ENCODE results near the gene TP53I11. TPM values are rescaled to one million over a fixed set of nuclear protein-coding genes. Genes with fewer than 3 reads are reported as not detected.
A peak's percentile ranks its signal among the peaks of the same experiment; 100 is the strongest.

The TP53I11 gene
- total RNA-seq, 2 experiments from 2014 or later = 0.67 to 1.4 TPM

GRCh38 chr11:44939673-44940395 lies 10.8 kb downstream of the TP53I11 start:
- POLR2A ChIA-PET = no interaction called here
- CTCF ChIA-PET = interaction anchor here (2.3 to 24.5 kb wide), 2 partner anchors 12 to 164 kb away, joined by 8 to 441 read pairs; no protein-coding TSS in a partner anchor
- Mint-ChIP-seq H3K4me3 (no peak overlapping the region), H3K27ac (no peak overlapping the region), H3K27me3 (no peaks in the 10 kb centered on the region), H3K4me1 (peaks cover 8% of the 10 kb centered on the region), H3K9me3 (no peaks in the 10 kb centered on the region), H3K36me3 (ENCODE audit: low read depth) (no peaks in the 10 kb centered on the region)
- no peak for DNase-seq

GRCh38 chr11:44938066-44938691 lies 12.5 kb downstream of the TP53I11 start:
- POLR2A ChIA-PET = no interaction called here
- no peaks in the 10 kb centered on the region for H3K36me3 Mint-ChIP-seq (ENCODE audit: low read depth)
- H3K4me1 Mint-ChIP-seq = peaks cover 3% of the 10 kb centered on the region
- H3K27me3 Mint-ChIP-seq = no peaks in the 10 kb centered on the region
- CTCF ChIA-PET = interaction anchor here (0.6 to 24.5 kb wide), 4 partner anchors 8 to 400 kb away, joined by 3 to 441 read pairs (median 33); no protein-coding TSS in a partner anchor
- no peak overlapping the region for H3K27ac Mint-ChIP-seq
- no peak overlapping the region for H3K4me3 Mint-ChIP-seq
- no peaks in the 10 kb centered on the region for H3K9me3 Mint-ChIP-seq
- DNase-seq = no peak

GRCh38 chr11:44936951-44937543 lies 13.6 kb downstream of the TP53I11 start:
- no peak for DNase-seq
- Mint-ChIP-seq H3K4me3 (no peak overlapping the region), H3K27me3 (no peaks in the 10 kb centered on the region), H3K9me3 (no peaks in the 10 kb centered on the region), H3K4me1 (no peaks in the 10 kb centered on the region), H3K27ac (no peak overlapping the region), H3K36me3 (ENCODE audit: low read depth) (no peaks in the 10 kb centered on the region)
- CTCF ChIA-PET = interaction anchor here (1.0 to 24.5 kb wide), 14 partner anchors 9 to 405 kb away, joined by 3 to 441 read pairs (median 4); partner anchors contain the start of gene SYT13
- POLR2A ChIA-PET = no interaction called here

GRCh38 chr11:44936525-44936924 lies 14.2 kb downstream of the TP53I11 start:
- peak; percentile 82 for DNase-seq
- H3K27ac Mint-ChIP-seq = no peak overlapping the region
- no peaks in the 10 kb centered on the region for H3K36me3 Mint-ChIP-seq (ENCODE audit: low read depth)
- H3K27me3 Mint-ChIP-seq = no peaks in the 10 kb centered on the region
- CTCF ChIA-PET = interaction anchor here (0.6 to 24.5 kb wide), 22 partner anchors 9 to 405 kb away, joined by 3 to 441 read pairs (median 3); partner anchors contain the start of gene SYT13
- POLR2A ChIA-PET = no interaction called here
- H3K4me3 Mint-ChIP-seq = no peak overlapping the region
- H3K4me1 Mint-ChIP-seq = no peaks in the 10 kb centered on the region
- no peaks in the 10 kb centered on the region for H3K9me3 Mint-ChIP-seq

- Mint-ChIP-seq H3K36me3 (ENCODE audit: low read depth) (no peaks in the 10 kb centered on the region), H3K27ac (no peak overlapping the region), H3K4me3 (no peak overlapping the region), H3K9me3 (no peaks in the 10 kb centered on the region), H3K4me1 (no peaks in the 10 kb centered on the region), H3K27me3 (no peaks in the 10 kb centered on the region)
- ChIA-PET POLR2A (no interaction called here), CTCF (interaction anchor here (24.5 kb wide), 1 partner anchor 169 kb away, joined by 441 read pairs; no protein-coding TSS in a partner anchor)
- no peak for DNase-seq
Measured at GRCh38 chr11:44934735-44935250, 15.9 kb downstream of the TP53I11 start.

GRCh38 chr11:44934110-44934509 lies 16.6 kb downstream of the TP53I11 start:
- no peak for DNase-seq
- POLR2A ChIA-PET = no interaction called here
- Mint-ChIP-seq H3K27ac (no peak overlapping the region), H3K4me3 (no peak overlapping the region), H3K9me3 (no peaks in the 10 kb centered on the region), H3K27me3 (no peaks in the 10 kb centered on the region), H3K4me1 (no peaks in the 10 kb centered on the region), H3K36me3 (ENCODE audit: low read depth) (no peaks in the 10 kb centered on the region)
- CTCF ChIA-PET = interaction anchor here (24.5 kb wide), 1 partner anchor 169 kb away, joined by 441 read pairs; no protein-coding TSS in a partner anchor

- Mint-ChIP-seq H3K27ac (no peak overlapping the region), H3K4me3 (no peak overlapping the region), H3K9me3 (no peaks in the 10 kb centered on the region), H3K4me1 (no peaks in the 10 kb centered on the region), H3K27me3 (no peaks in the 10 kb centered on the region), H3K36me3 (ENCODE audit: low read depth) (no peaks in the 10 kb centered on the region)
- CTCF ChIA-PET = interaction anchor here (1.2 to 24.5 kb wide), 3 partner anchors 14 to 172 kb away, joined by 3 to 441 read pairs (median 4); no protein-coding TSS in a partner anchor
- no peak for DNase-seq
- POLR2A ChIA-PET = interaction anchor here (0.6 kb wide), 1 partner anchor 664 kb away, joined by 3 read pairs; no protein-coding TSS in a partner anchor
Measured at GRCh38 chr11:44931466-44931865, 19.2 kb downstream of the TP53I11 start.

GRCh38 chr11:44930588-44931302 lies 19.9 kb downstream of the TP53I11 start:
- CTCF ChIA-PET = interaction anchor here (0.7 to 24.5 kb wide), 6 partner anchors 15 to 211 kb away, joined by 3 to 441 read pairs (median 3); no protein-coding TSS in a partner anchor
- POLR2A ChIA-PET = interaction anchor here (0.6 kb wide), 1 partner anchor 663 kb away, joined by 3 read pairs; no protein-coding TSS in a partner anchor
- Mint-ChIP-seq H3K4me1 (no peaks in the 10 kb centered on the region), H3K9me3 (no peaks in the 10 kb centered on the region), H3K27ac (no peak overlapping the region), H3K4me3 (no peak overlapping the region), H3K27me3 (no peaks in the 10 kb centered on the region), H3K36me3 (ENCODE audit: low read depth) (no peaks in the 10 kb centered on the region)
- no peak for DNase-seq

GRCh38 chr11:44928816-44929215 lies 21.9 kb downstream of the TP53I11 start:
- Mint-ChIP-seq H3K4me1 (no peaks in the 10 kb centered on the region), H3K36me3 (ENCODE audit: low read depth) (no peaks in the 10 kb centered on the region), H3K27me3 (no peaks in the 10 kb centered on the region), H3K27ac (no peak overlapping the region), H3K4me3 (no peak overlapping the region), H3K9me3 (no peaks in the 10 kb centered on the region)
- ChIA-PET POLR2A (no interaction called here), CTCF (interaction anchor here (0.5 to 24.5 kb wide), 5 partner anchors 8 to 1023 kb away, joined by 3 to 441 read pairs (median 5); no protein-coding TSS in a partner anchor)
- no peak for DNase-seq

GRCh38 chr11:44928144-44928543 lies 22.5 kb downstream of the TP53I11 start:
- CTCF ChIA-PET = interaction anchor here (0.5 to 24.5 kb wide), 7 partner anchors 9 to 1023 kb away, joined by 3 to 441 read pairs (median 5); no protein-coding TSS in a partner anchor
- H3K4me1 Mint-ChIP-seq = no peaks in the 10 kb centered on the region
- H3K27me3 Mint-ChIP-seq = no peaks in the 10 kb centered on the region
- no peak overlapping the region for H3K4me3 Mint-ChIP-seq
- DNase-seq = no peak
- no peaks in the 10 kb centered on the region for H3K9me3 Mint-ChIP-seq
- H3K36me3 Mint-ChIP-seq (ENCODE audit: low read depth) = no peaks in the 10 kb centered on the region
- H3K27ac Mint-ChIP-seq = no peak overlapping the region
- POLR2A ChIA-PET = no interaction called here

GRCh38 chr11:44927174-44927661 lies 23.5 kb downstream of the TP53I11 start:
- H3K9me3 Mint-ChIP-seq = no peaks in the 10 kb centered on the region
- ChIA-PET CTCF (interaction anchor here (0.8 to 24.5 kb wide), 14 partner anchors 10 to 294 kb away, joined by 3 to 441 read pairs (median 4); no protein-coding TSS in a partner anchor), POLR2A (no interaction called here)
- H3K4me1 Mint-ChIP-seq = no peaks in the 10 kb centered on the region
- no peaks in the 10 kb centered on the region for H3K27me3 Mint-ChIP-seq
- no peaks in the 10 kb centered on the region for H3K36me3 Mint-ChIP-seq (ENCODE audit: low read depth)
- H3K4me3 Mint-ChIP-seq = no peak overlapping the region
- peak; percentile 58 for DNase-seq
- no peak overlapping the region for H3K27ac Mint-ChIP-seq

- CTCF ChIA-PET = interaction anchor here (1.2 to 24.5 kb wide), 5 partner anchors 11 to 362 kb away, joined by 3 to 441 read pairs (median 4); no protein-coding TSS in a partner anchor
- H3K9me3 Mint-ChIP-seq = no peaks in the 10 kb centered on the region
- POLR2A ChIA-PET = no interaction called here
- no peaks in the 10 kb centered on the region for H3K27me3 Mint-ChIP-seq
- H3K27ac Mint-ChIP-seq = no peak overlapping the region
- no peaks in the 10 kb centered on the region for H3K36me3 Mint-ChIP-seq (ENCODE audit: low read depth)
- no peak for DNase-seq
- no peak overlapping the region for H3K4me3 Mint-ChIP-seq
- no peaks in the 10 kb centered on the region for H3K4me1 Mint-ChIP-seq
Measured at GRCh38 chr11:44926036-44926435, 24.6 kb downstream of the TP53I11 start.
